GM12878 (cell line): ENCODE results near the gene NID1. TPM values are rescaled to one million over a fixed set of nuclear protein-coding genes. Genes with fewer than 3 reads are reported as not detected.
A peak's percentile ranks its signal among the peaks of the same experiment; 100 is the strongest.

Experiments used
- ATAC-seq: fragments of 200-7000 bp; cut with Tn5 transposase; 3 replicates; pipeline ENCODE4 v1.9.1; 2020; ENCODE audit warnings: mild to moderate bottlenecking, moderate library complexity
- BruUV-seq: library from RNA; stranded (reverse); fragments of 400-500 nt; replicated peaks from 2 replicates; lab custom pipeline; 2021; lab: Mats Ljungman, UMichigan
- CTCF ChIA-PET: fragments of 300-600 bp; sonication (Branson Sonifier 250); formaldehyde crosslinking; extraction: SDS; loops from one replicate; lab custom pipeline; 2021; ENCODE audit warnings: inconsistent platforms; lab: Yijun Ruan, JAX
- POLR2A ChIA-PET: fragments of 350-600 bp; formaldehyde crosslinking; extraction: SDS; loops from one replicate; lab custom pipeline; 2021; ENCODE audit warnings: inconsistent platforms; lab: Charles Lee
- RAD21 ChIA-PET: fragments of 300-600 bp; sonication (Branson Sonifier 250); formaldehyde crosslinking; loops from one replicate; lab custom pipeline; 2023; ENCODE audit warnings: antibody characterized with exemption; ENCODE audit not compliant: unreplicated experiment; lab: Charles Lee
- SMC1A ChIA-PET: fragments of 300-600 bp; sonication (Branson Sonifier 250); formaldehyde crosslinking; loops from one replicate; lab custom pipeline; 2023; ENCODE audit not compliant: unreplicated experiment, uncharacterized antibody; lab: Charles Lee
- DNase-seq: peaks from one replicate; pipeline ENCODE4 v3.0.0-alpha.2; 2011; ENCODE audit warnings: low read depth, low spot score
- FAIRE-seq: peaks from 3 replicates; lab custom pipeline; 2011; peaks lifted over from hg19 to GRCh38; lab: Jason Lieb, UNC
- H2AFZ ChIP-seq: 2 replicates; pipeline ENCODE4 v1.6.0; 2011; ENCODE audit warnings: low read depth, low read length, control low read depth; ENCODE audit not compliant: control insufficient read depth
- H3K27ac ChIP-seq: 2 replicates; pipeline ENCODE4 v1.5.1; 2011; ENCODE audit warnings: control low read depth; ENCODE audit not compliant: control insufficient read depth, insufficient read depth
- H3K27me3 ChIP-seq, 2 experiments: replicated peaks in 1 of 2; 2 replicates each; pipeline versions ENCODE4 v1.6.0 to v1.6.1; 2011; ENCODE audit warnings: low read length in 1 of 2; ENCODE audit not compliant: control insufficient read depth in 2 of 2, insufficient read depth in 2 of 2
- H3K36me3 ChIP-seq, 2 experiments: 2 replicates each; pipeline ENCODE4 v1.5.1; 2011; ENCODE audit warnings: low read length in 1 of 2; ENCODE audit not compliant: control insufficient read depth in 2 of 2, insufficient read depth in 2 of 2
- H3K4me1 ChIP-seq: 2 replicates; pipeline ENCODE4 v1.6.1; 2011; ENCODE audit warnings: mild to moderate bottlenecking, low read length, moderate library complexity, mixed read lengths; ENCODE audit not compliant: control insufficient read depth, insufficient read depth
- H3K4me2 ChIP-seq: 2 replicates; pipeline ENCODE4 v1.6.0; 2011; ENCODE audit warnings: control low read depth; ENCODE audit not compliant: control insufficient read depth, insufficient read depth
- H3K4me3 ChIP-seq: fragments of 200-600 bp; sonication (generic); 2 replicates; pipeline ENCODE4 v1.5.1; 2016
- H3K79me2 ChIP-seq: 2 replicates; pipeline ENCODE4 v1.6.0; 2011; ENCODE audit warnings: low read length; ENCODE audit not compliant: control insufficient read depth, insufficient read depth
- H3K9ac ChIP-seq: 2 replicates; pipeline ENCODE4 v1.8.0; 2011; ENCODE audit warnings: low read length, control low read depth, mixed read lengths; ENCODE audit not compliant: control insufficient read depth, insufficient read depth
- H3K9me3 ChIP-seq: replicated peaks from 3 replicates; pipeline ENCODE4 v1.5.1; 2011; ENCODE audit warnings: mild to moderate bottlenecking, low read length; ENCODE audit not compliant: control insufficient read depth, insufficient read depth
- H4K20me1 ChIP-seq: 2 replicates; pipeline ENCODE4 v1.6.0; 2011; ENCODE audit not compliant: control insufficient read depth, insufficient read depth
- CREB1 ChIP-seq: IDR thresholded peaks from 2 replicates; pipeline ENCODE4 v1.6.1; 2012; ENCODE audit warnings: low read depth, mild to moderate bottlenecking, inconsistent platforms
- GATAD2B ChIP-seq: fragments of 450-650 bp; conservative IDR thresholded peaks from 2 replicates; pipeline ENCODE4 v1.6.1; 2017; ENCODE audit warnings: low read depth, mild to moderate bottlenecking, moderate library complexity
- HCFC1 ChIP-seq: fragments of 150-350 bp; IDR thresholded peaks from 2 replicates; pipeline ENCODE4 v1.6.1; 2014; ENCODE audit warnings: low read length
- HDGF ChIP-seq: fragments of 450-650 bp; IDR thresholded peaks from 2 replicates; pipeline ENCODE4 v1.6.1; 2016; ENCODE audit warnings: antibody characterized with exemption
- KDM1A ChIP-seq: fragments of 200-600 bp; sonication (generic); IDR thresholded peaks from 2 replicates; pipeline ENCODE4 v1.6.1; 2016; ENCODE audit warnings: borderline replicate concordance
- LARP7 ChIP-seq: fragments of 450-650 bp; IDR thresholded peaks from 2 replicates; pipeline ENCODE4 v1.6.1; 2017; ENCODE audit warnings: mild to moderate bottlenecking
- TCF3 ChIP-seq: IDR thresholded peaks from 2 replicates; pipeline ENCODE4 v1.6.1; 2012; ENCODE audit warnings: low read depth, mild to moderate bottlenecking, low read length, borderline replicate concordance; ENCODE audit not compliant: insufficient read depth
- ZBTB11 ChIP-seq: fragments of 450-650 bp; formaldehyde crosslinking; IDR thresholded peaks from 2 replicates; pipeline ENCODE4 v1.5.0; 2022; ENCODE audit warnings: mild to moderate bottlenecking, missing genetic modification characterization
- WGBS: methylation state at CpG from one replicate; pipeline ENCODE4 v1.1.6; 2016; ENCODE audit warnings: low lambda C conversion rate; ENCODE audit not compliant: insufficient replicate concordance, insufficient coverage; ENCODE audit errors: missing lambda C conversion rate; 5-methylcytosine and 5-hydroxymethylcytosine counted together
- in situ Hi-C: fragments of 300-500 bp; cut with MboI; formaldehyde crosslinking; loops from 9 replicates; pipeline ENCODE4 v1.14.3; 2018; ENCODE audit warnings: mixed read lengths
- intact Hi-C: fragments of 100-400 bp; cut with micrococcal nuclease; formaldehyde crosslinking; loops from one replicate; pipeline ENCODE4 v1.14.2; 2022; ENCODE audit not compliant: unreplicated experiment
- polyA plus RNA-seq, 11 experiments: library from polyadenylated mRNA; depleted of rRNA in 4 of 11; unstranded in 6 of 11; stranded (reverse) in 5 of 11; fragments of >200 nt; fragmentation: Nextera tagmentation in 4 of 11; fragmentation: Illumina TruSeq in 1 of 11; extraction: Ambion mirVana in 4 of 11; extraction: Trizol in 1 of 11; gene quantifications; 1 replicate in 1 of 11; 2 replicates in 10 of 11; pipeline versions ENCODE4 v1.2.1 to v1.2.3, GENCODE V29; 2011 to 2016; ENCODE audit warnings: inconsistent platforms in 2 of 11, missing spikeins in 2 of 11, low read depth in 1 of 11
- total RNA-seq, 4 experiments: library from RNA; depleted of rRNA in 3 of 4; stranded (reverse); fragments of >200 nt in 3 of 4; fragmentation: Illumina TruSeq in 1 of 4; extraction: Trizol in 1 of 4; gene quantifications; 2 replicates each; pipeline versions ENCODE4 v1.2.1 to v1.2.3, GENCODE V29; 2013 to 2021

The NID1 gene
- total and polyA plus RNA-seq, 10 of the 15 experiments (the other 5 are each of a cell fraction or from before 2014, with no cell fraction given) = 4.2 to 25.7 (median 11.3) TPM

DNA sequence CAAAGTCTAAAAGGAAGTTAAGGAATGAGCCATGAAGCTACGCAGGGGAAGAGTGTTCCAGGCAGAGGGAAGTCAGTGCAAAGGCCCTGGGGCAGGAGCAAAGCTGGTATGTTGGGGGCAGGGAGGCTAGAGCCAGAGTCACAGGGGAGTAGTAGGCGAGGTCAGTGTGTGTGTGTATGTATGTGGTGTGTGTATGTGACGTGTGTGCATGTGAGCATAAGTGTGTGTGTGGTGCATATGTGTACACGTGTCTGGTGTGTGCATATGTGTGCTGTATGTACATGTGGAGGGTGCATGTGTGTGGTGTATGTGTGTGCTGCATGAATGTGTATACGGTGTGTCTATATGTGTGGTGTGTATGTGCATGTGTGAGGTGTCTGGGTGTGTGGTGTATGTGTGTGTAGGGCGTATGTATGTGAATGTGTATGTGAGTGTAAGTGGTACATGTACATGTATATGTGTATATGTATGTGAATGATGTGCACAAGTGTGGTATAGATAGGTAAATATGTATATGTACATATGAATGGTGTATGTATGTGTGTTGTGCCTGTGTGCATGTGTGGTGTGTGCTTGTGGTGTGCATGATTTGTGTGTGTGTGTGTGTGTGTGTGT is 20.8 kb upstream of the NID1 start:
- Histone ChIP-seq H3K27ac (no peak overlapping the region), H3K4me3 (no peak overlapping the region), H3K9me3 (no peaks in the 10 kb centered on the region; the same call in 2 of the 3 replicates), H3K36me3 (no peaks in the 10 kb centered on the region), H3K79me2 (no peaks in the 10 kb centered on the region), H3K27me3 (no peaks in the 10 kb centered on the region), H2AFZ (no peak overlapping the region), H3K4me2 (no peak overlapping the region), H3K9ac (no peak overlapping the region), H4K20me1 (no peaks in the 10 kb centered on the region), H3K4me1 (no peaks in the 10 kb centered on the region)
- ChIA-PET POLR2A (no interaction called here), RAD21 (interaction anchor here (0.7 kb wide), 1 partner anchor 50 kb away, joined by 3 read pairs; no protein-coding TSS in a partner anchor), CTCF (no interaction called here), SMC1A (no interaction called here)
- in situ Hi-C loops = no loop called here
- BruUV-seq = no TSS peak
- intact Hi-C loops = no loop called here
- TF ChIP-seq KDM1A (no peak), HDGF (peak; percentile 57; the same call in 1 of the 2 replicates)
- ATAC-seq = no peak
- WGBS = 52% methylated on average over 6 of the region's 6 CpGs
- DNase-seq = no peak
- FAIRE-seq = no peak

DNA sequence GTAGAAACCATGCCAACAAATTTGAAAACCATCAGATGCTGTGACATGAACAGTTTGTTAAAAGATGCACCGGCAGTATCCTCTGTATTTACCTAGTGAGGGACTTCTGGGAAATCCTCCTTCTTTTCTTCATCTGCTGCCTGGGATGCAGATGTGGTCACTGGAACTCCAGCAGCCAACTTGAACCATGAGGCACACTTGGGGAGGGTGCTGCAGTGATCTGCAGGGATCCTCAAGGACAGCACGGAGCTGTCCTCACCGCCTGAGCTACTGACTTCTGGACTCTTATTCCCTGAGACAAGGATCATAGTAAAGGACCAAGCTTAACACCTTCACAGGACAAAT is 19.5 kb upstream of the NID1 start:
- ATAC-seq (no peak), FAIRE-seq (no peak), DNase-seq (no peak)
- no peak overlapping the region for H3K4me3 ChIP-seq
- intact Hi-C loops (no loop called here), in situ Hi-C loops (no loop called here)
- ChIA-PET SMC1A (no interaction called here), POLR2A (interaction anchor here (0.5 kb wide), 1 partner anchor 73 kb away, joined by 3 read pairs; no protein-coding TSS in a partner anchor), CTCF (interaction anchor here (0.5 kb wide), 1 partner anchor 1752 kb away, joined by 4 read pairs; no protein-coding TSS in a partner anchor), RAD21 (interaction anchor here (0.6 kb wide), 1 partner anchor 22 kb away, joined by 3 read pairs; no protein-coding TSS in a partner anchor)
- H3K36me3 ChIP-seq = no peaks in the 10 kb centered on the region
- no peaks in the 10 kb centered on the region for H3K4me1 ChIP-seq
- H3K27ac ChIP-seq = no peak overlapping the region
- H3K4me2 ChIP-seq = no peak overlapping the region
- BruUV-seq = no TSS peak
- no peak overlapping the region for H2AFZ ChIP-seq
- no peak overlapping the region for H3K9ac ChIP-seq
- H3K27me3 ChIP-seq = no peaks in the 10 kb centered on the region
- H3K79me2 ChIP-seq = no peaks in the 10 kb centered on the region
- no peaks in the 10 kb centered on the region; the same call in 2 of the 3 replicates for H3K9me3 ChIP-seq
- 56% methylated on average over 3 of the region's 3 CpGs for WGBS
- TF ChIP-seq TCF3 (no peak), GATAD2B (no peak), HCFC1 (no peak), LARP7 (no peak), ZBTB11 (CRISPR knock-in tag) (no peak), CREB1 (no peak)
- H4K20me1 ChIP-seq = no peaks in the 10 kb centered on the region
